ENCODE data around the gene LLGL1. TPM values are rescaled to one million over a fixed set of nuclear protein-coding genes. Genes with fewer than 3 reads are reported as not detected.
A peak's percentile ranks its signal among the peaks of the same experiment; 100 is the strongest.

Gene LLGL1
- total and polyA plus RNA-seq, 8 donors, result 3.4 to 8.4 (median 5.0) TPM

- intact Hi-C loops (cut with DNase I), result no loop called here
- 5 to 6% methylated on average over 15 to 18 of the region's 18 CpGs for WGBS, 2 donors
- Histone ChIP-seq H3K4me3 (peak overlapping the region; percentile 67 to 99 (median 84)), H3K4me1 (peaks cover 17 to 35% (median 26%) of the 10 kb centered on the region in 3 donors), H3K9me3 (no peaks in the 10 kb centered on the region), H3K36me3 (peaks cover 2 to 26% (median 24%) of the 10 kb centered on the region in 3 donors), H3K27ac (peak overlapping the region; percentile 86 to 94 (median 94)), H3K27me3 (no peaks in the 10 kb centered on the region)
- TF ChIP-seq CTCF (IDR thresholded peaks at IDR 0.05), result no peak
- FAIRE-seq, result no peak
- DNase-seq, result peak; percentile 61 to 78 (median 70)
- ATAC-seq, result peak; percentile 13 to 37 (median 28)
These were observed 32.0 kb downstream of the LLGL1 start for GRCh38 chr17:18257268-18257981.

GRCh38 chr17:18257982-18258355 is 32.5 kb downstream of the LLGL1 start:
- H3K9me3 ChIP-seq, result no peaks in the 10 kb centered on the region
- peak in 5 of 6 donors; percentile 66 to 84 (median 73) for DNase-seq
- TF ChIP-seq CTCF (IDR thresholded peaks at IDR 0.05), result no peak
- 1% methylated on average over 16 of the region's 16 CpGs for WGBS, 2 donors
- peaks cover 0 to 20% (median 19%) of the 10 kb centered on the region in 3 donors for H3K36me3 ChIP-seq
- no peak for FAIRE-seq
- peak; percentile 41 to 60 (median 53) for ATAC-seq
- H3K4me1 ChIP-seq, result peaks cover 22 to 40% (median 32%) of the 10 kb centered on the region in 3 donors
- no peaks in the 10 kb centered on the region for H3K27me3 ChIP-seq
- intact Hi-C loops (cut with DNase I), result no loop called here
- H3K27ac ChIP-seq, result peak overlapping the region; percentile 86 to 94 (median 94)
- H3K4me3 ChIP-seq, result peak overlapping the region; percentile 67 to 99 (median 84)

- intact Hi-C loops (cut with DNase I), result no loop called here
- Histone ChIP-seq H3K27ac (peak within 1 kb of the TSS; percentile 86 to 94 (median 94)), H3K4me3 (peak within 1 kb of the TSS; percentile 67 to 99 (median 84)), H3K27me3 (no peaks in the 10 kb centered on the region), H3K9me3 (no peaks in the 10 kb centered on the region), H3K4me1 (peaks cover 22 to 45% (median 36%) of the 10 kb centered on the region in 3 donors), H3K36me3 (peaks cover 0 to 18% (median 15%) of the 10 kb centered on the region in 3 donors)
- WGBS, 2 donors, result 0 to 1% methylated on average over 65 to 71 of the region's 71 CpGs
- FAIRE-seq (no peak), DNase-seq (peak in 5 of 6 donors; percentile 41 to 90 (median 58)), ATAC-seq (peak; percentile 52 to 67 (median 58))
- TF ChIP-seq CTCF (IDR thresholded peaks at IDR 0.05), result no peak
These were observed 33.1 kb downstream of the LLGL1 start, which contains the start of gene FLII for GRCh38 chr17:18258356-18259038. FLII (minus strand) TSS chr17:18258738; CDS start chr17:18258690, 48 bp downstream.

- no peak for FAIRE-seq
- Histone ChIP-seq H3K4me1 (peaks cover 22 to 45% (median 36%) of the 10 kb centered on the region in 3 donors), H3K4me3 (peak overlapping the region in 3 of 4 donors; percentile 71 to 91 (median 81)), H3K9me3 (no peaks in the 10 kb centered on the region), H3K27ac (peak overlapping the region; percentile 90 to 96 (median 92)), H3K36me3 (peaks cover 0 to 18% (median 11%) of the 10 kb centered on the region in 3 donors), H3K27me3 (no peaks in the 10 kb centered on the region)
- no peak for TF ChIP-seq CTCF (IDR thresholded peaks at IDR 0.05)
- no peak for ATAC-seq
- WGBS, 2 donors, result 55 to 59% methylated on average over 22 of the region's 22 CpGs
- intact Hi-C loops (cut with DNase I), result no loop called here
- no peak for DNase-seq
These were observed 34.3 kb downstream of the LLGL1 start for GRCh38 chr17:18259621-18260331.

All from pancreas (tissue), 10 donors.